ENCODE results near the gene LYPD1.
"Not testable (repeated sequence)": the region's sequence is repeated elsewhere in the genome, so short reads cannot be mapped to it uniquely, and the experiment has no call there.

DNA sequence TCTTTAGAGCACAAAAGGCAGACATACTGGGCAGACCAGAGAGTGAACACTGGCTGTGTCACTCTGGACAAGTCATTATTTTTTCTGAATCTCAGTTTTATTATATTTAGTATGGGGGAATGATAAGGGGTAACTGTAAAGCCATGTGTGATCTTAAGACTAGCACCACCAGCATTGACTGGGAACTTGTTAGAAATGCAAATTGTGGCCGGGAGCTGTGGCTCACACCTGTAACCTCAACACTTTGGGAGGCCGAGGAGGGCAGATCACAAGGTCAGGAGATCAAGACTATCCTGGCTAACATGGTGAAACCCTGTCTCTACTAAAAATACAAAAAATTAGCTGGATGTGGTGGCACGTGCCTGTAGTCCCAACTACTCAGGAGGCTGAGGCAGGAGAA lies 28.3 kb upstream of the LYPD1 start:
- TF ChIP-seq CTCF (conservative IDR thresholded peaks at IDR 0.05; ENCODE audit: low read depth, low read length); EZH2 (IDR thresholded peaks at IDR 0.05; ENCODE audit: borderline replicate concordance, low read depth, low read length, poor library complexity, severe bottlenecking): not testable (repeated sequence)

All from A673 (cell line).